Choroid plexus epithelial cell (primary cell): ENCODE data around the gene C10orf105.

Experiments
- DNase-seq: peaks from one replicate; pipeline ENCODE4 v3.0.0-alpha.2; 2010; ENCODE audit warnings: low read depth
- H3K4me3 ChIP-seq: 2 replicates; pipeline ENCODE4 v1.5.1; 2011; ENCODE audit warnings: low read depth, mild to moderate bottlenecking, control low read depth, low read length, moderate library complexity
- CTCF ChIP-seq: conservative IDR thresholded peaks from 2 replicates; pipeline ENCODE4 v1.5.1; 2011; ENCODE audit warnings: low read depth, mild to moderate bottlenecking, control low read depth, inconsistent platforms, low read length, moderate library complexity

Gene C10orf105

GRCh38 chr10:71698737-71699136 lies 20.8 kb downstream of the C10orf105 start:
- TF ChIP-seq CTCF: no peak
- no peak for DNase-seq
- H3K4me3 ChIP-seq: no peak overlapping the region

GRCh38 chr10:71697938-71698709 lies 21.5 kb downstream of the C10orf105 start:
- H3K4me3 ChIP-seq: no peak overlapping the region
- DNase-seq: no peak
- no peak for TF ChIP-seq CTCF

- TF ChIP-seq CTCF: peak; percentile 94
- DNase-seq: peak; percentile 38
- no peak overlapping the region for H3K4me3 ChIP-seq
These were observed 22.8 kb downstream of the C10orf105 start for GRCh38 chr10:71696628-71697326.

- H3K4me3 ChIP-seq: no peak overlapping the region
- TF ChIP-seq CTCF: no peak
- DNase-seq: no peak
These were observed 23.8 kb downstream of the C10orf105 start for GRCh38 chr10:71695502-71696476.

- H3K4me3 ChIP-seq: no peak overlapping the region
- no peak for TF ChIP-seq CTCF
- DNase-seq: no peak
These were observed 25.0 kb downstream of the C10orf105 start for GRCh38 chr10:71694567-71694968.

GRCh38 chr10:71694039-71694501 lies 25.5 kb downstream of the C10orf105 start:
- no peak overlapping the region for H3K4me3 ChIP-seq
- no peak for TF ChIP-seq CTCF
- no peak for DNase-seq
